HG02852 (cell line): ENCODE data around the gene BCAR3.
"Not testable (repeated sequence)": the region's sequence is repeated elsewhere in the genome, so short reads cannot be mapped to it uniquely, and the experiment has no call there.

Experiments used
- ATAC-seq: cut with Tn5 transposase; IDR thresholded peaks from one replicate; pipeline ENCODE4 v1.9.1; 2021; ENCODE audit warnings: mild to moderate bottlenecking, moderate library complexity; ENCODE audit not compliant: unreplicated experiment

The BCAR3 gene

GRCh38 chr1:93554883-93555872 lies 126.5 kb downstream of the BCAR3 start:
- ATAC-seq = no peak

- ATAC-seq = not testable (repeated sequence)
Observed at GRCh38 chr1:93553886-93554490, 127.6 kb downstream of the BCAR3 start.

- no peak for ATAC-seq
Observed at GRCh38 chr1:93552741-93553455, 128.7 kb downstream of the BCAR3 start.

GRCh38 chr1:93549811-93550210 lies 131.8 kb downstream of the BCAR3 start:
- ATAC-seq = no peak

GRCh38 chr1:93549131-93549530 lies 132.5 kb downstream of the BCAR3 start:
- ATAC-seq = no peak

GRCh38 chr1:93546162-93546863 lies 135.3 kb downstream of the BCAR3 start:
- no peak for ATAC-seq

GRCh38 chr1:93542398-93542797 lies 139.2 kb downstream of the BCAR3 start:
- no peak for ATAC-seq

- no peak for ATAC-seq
Observed at GRCh38 chr1:93541045-93541444, 140.6 kb downstream of the BCAR3 start.

- no peak for ATAC-seq
Observed at GRCh38 chr1:93537924-93538323, 143.7 kb downstream of the BCAR3 start.

- ATAC-seq = no peak
Observed at GRCh38 chr1:93537396-93537795, 144.2 kb downstream of the BCAR3 start.

- no peak for ATAC-seq
Observed at GRCh38 chr1:93533677-93534076, 148.0 kb downstream of the BCAR3 start.

GRCh38 chr1:93532780-93533378 lies 148.8 kb downstream of the BCAR3 start:
- ATAC-seq = no peak

GRCh38 chr1:93531193-93531592 lies 150.4 kb downstream of the BCAR3 start:
- no peak for ATAC-seq

- no peak for ATAC-seq
Observed at GRCh38 chr1:93528412-93528811, 153.2 kb downstream of the BCAR3 start.

- ATAC-seq = no peak
Observed at GRCh38 chr1:93526431-93526830, 155.2 kb downstream of the BCAR3 start.

- ATAC-seq = no peak
Observed at GRCh38 chr1:93525431-93525830, 156.2 kb downstream of the BCAR3 start.

GRCh38 chr1:93522721-93523120 lies 158.9 kb downstream of the BCAR3 start:
- no peak for ATAC-seq

GRCh38 chr1:93521618-93522017 lies 160.0 kb downstream of the BCAR3 start:
- ATAC-seq = no peak

GRCh38 chr1:93519199-93519829 lies 162.3 kb downstream of the BCAR3 start:
- no peak for ATAC-seq

GRCh38 chr1:93518516-93518915 lies 163.1 kb downstream of the BCAR3 start:
- no peak for ATAC-seq
